Upper lobe of right lung (tissue), 1 donor: ENCODE data around the gene TANGO6. TPM values are rescaled to one million over a fixed set of nuclear protein-coding genes. Genes with fewer than 3 reads are reported as not detected.

ENCODE experiments used
- ATAC-seq: fragments of 200-7000 bp; cut with Tn5 transposase; one replicate; pipeline ENCODE4 v1.9.1; 2020; ENCODE audit warnings: mild to moderate bottlenecking, moderate library complexity
- DNase-seq: peaks from one replicate; pipeline ENCODE4 v3.0.0-alpha.2; 2020
- H3K27ac ChIP-seq: fragments of 200-600 bp; one replicate; pipeline ENCODE4 v1.8.0; 2022
- H3K27me3 ChIP-seq: fragments of 200-600 bp; one replicate; pipeline ENCODE4 v1.8.0; 2022; ENCODE audit warnings: mild to moderate bottlenecking
- H3K36me3 ChIP-seq: fragments of 200-600 bp; one replicate; pipeline ENCODE4 v1.8.0; 2022
- H3K4me1 ChIP-seq: fragments of 200-600 bp; one replicate; pipeline ENCODE4 v1.8.0; 2022
- H3K4me3 ChIP-seq: fragments of 200-600 bp; one replicate; pipeline ENCODE4 v1.8.0; 2022; ENCODE audit warnings: mild to moderate bottlenecking
- H3K9me3 ChIP-seq: fragments of 200-600 bp; one replicate; pipeline ENCODE4 v1.8.0; 2022
- CTCF ChIP-seq: fragments of 200-600 bp; IDR thresholded peaks from one replicate; pipeline ENCODE4 v1.8.0; 2022; ENCODE audit warnings: antibody characterized with exemption
- intact Hi-C: fragments of 100-400 bp; cut with DNase I; formaldehyde crosslinking; loops from one replicate; pipeline ENCODE4 v1.11.0; 2022
- total RNA-seq: library from RNA; stranded (reverse); fragmentation: NEBNext Ultra II Directional; extraction: Animal tissue kit (Norgen Biotek cat#: 25700); gene quantifications from one replicate; pipeline ENCODE4 v1.2.1, GENCODE V29; 2021
- donor health status: DM: no; HTN: yes; CAD: no; lungs with severe emphysema.

Gene TANGO6
- total RNA-seq, 1 donor from 2014 or later, result 19.1 TPM

- peak overlapping the region; percentile 67 for H3K27ac ChIP-seq
- DNase-seq (peak; percentile 76), ATAC-seq (peak; percentile 70)
- H3K4me3 ChIP-seq, result peak overlapping the region; percentile 21
- H3K36me3 ChIP-seq, result no peaks in the 10 kb centered on the region
- peaks cover 8% of the 10 kb centered on the region for H3K4me1 ChIP-seq
- intact Hi-C loops, result no loop called here
- TF ChIP-seq CTCF, result no peak
- no peaks in the 10 kb centered on the region for H3K9me3 ChIP-seq
- no peaks in the 10 kb centered on the region for H3K27me3 ChIP-seq
These were observed 243.8 kb downstream of the TANGO6 start for GRCh38 chr16:69087161-69087581.

- ATAC-seq, result no peak
- Histone ChIP-seq H3K36me3 (no peaks in the 10 kb centered on the region), H3K4me3 (no peak overlapping the region), H3K27me3 (no peaks in the 10 kb centered on the region), H3K27ac (no peak overlapping the region), H3K4me1 (peaks cover 8% of the 10 kb centered on the region), H3K9me3 (no peaks in the 10 kb centered on the region)
- TF ChIP-seq CTCF, result no peak
- intact Hi-C loops, result no loop called here
- DNase-seq, result no peak
These were observed 245.4 kb downstream of the TANGO6 start for GRCh38 chr16:69088684-69089083.

GRCh38 chr16:69089091-69089910 lies 246.0 kb downstream of the TANGO6 start:
- Histone ChIP-seq H3K4me1 (peaks cover 8% of the 10 kb centered on the region), H3K27ac (peak overlapping the region; percentile 56), H3K4me3 (no peak overlapping the region), H3K27me3 (no peaks in the 10 kb centered on the region), H3K9me3 (no peaks in the 10 kb centered on the region), H3K36me3 (no peaks in the 10 kb centered on the region)
- TF ChIP-seq CTCF, result no peak
- ATAC-seq (peak; percentile 76), DNase-seq (peak; percentile 71)
- intact Hi-C loops, result no loop called here

GRCh38 chr16:69093974-69094373 lies 250.6 kb downstream of the TANGO6 start:
- H3K27ac ChIP-seq, result no peak overlapping the region
- ATAC-seq, result peak; percentile 31
- DNase-seq, result no peak

GRCh38 chr16:69094501-69094900 lies 251.2 kb downstream of the TANGO6 start:
- TF ChIP-seq CTCF, result no peak
- Histone ChIP-seq H3K9me3 (no peaks in the 10 kb centered on the region), H3K4me3 (no peak overlapping the region), H3K27me3 (no peaks in the 10 kb centered on the region), H3K36me3 (no peaks in the 10 kb centered on the region), H3K4me1 (peaks cover 6% of the 10 kb centered on the region), H3K27ac (no peak overlapping the region)
- ATAC-seq (no peak), DNase-seq (no peak)
- intact Hi-C loops, result no loop called here

More at GRCh38 chr16:69093974-69094373, 250.6 kb downstream of the TANGO6 start:
- Histone ChIP-seq H3K36me3 (no peaks in the 10 kb centered on the region), H3K4me1 (peaks cover 8% of the 10 kb centered on the region), H3K4me3 (no peak overlapping the region), H3K9me3 (no peaks in the 10 kb centered on the region), H3K27me3 (no peaks in the 10 kb centered on the region)
- TF ChIP-seq CTCF, result no peak
- intact Hi-C loops, result no loop called here
